K562 (cell line): ENCODE data around the gene ARHGAP31. TPM values are rescaled to one million over a fixed set of nuclear protein-coding genes. Genes with fewer than 3 reads are reported as not detected.

Source experiments
- ATAC-seq: fragments of 200-7000 bp; cut with Tn5 transposase; 3 replicates; pipeline ENCODE4 v1.9.1; 2020; ENCODE audit warnings: moderate library complexity
- BruUV-seq: library from RNA; stranded (reverse); fragments of 400-500 nt; replicated peaks from 2 replicates; lab custom pipeline; 2021; lab: Mats Ljungman, UMichigan
- CTCF ChIA-PET: fragments of 300-600 bp; formaldehyde crosslinking; extraction: SDS; loops from one replicate; lab custom pipeline; 2021; ENCODE audit warnings: low intra/inter-chr PET ratio; lab: Yijun Ruan, JAX
- POLR2A ChIA-PET: fragments of 300-600, 350-650 bp; sonication (Branson Sonifier 250); formaldehyde crosslinking; extraction: SDS; loops from one replicate; lab custom pipeline; 2021; ENCODE audit warnings: antibody characterized with exemption, inconsistent platforms; lab: Yijun Ruan, JAX
- DNase-seq, 4 experiments: peaks; one replicate each; pipeline versions ENCODE4 v3.0.0 to v3.0.0-alpha.2; 2011 to 2018; ENCODE audit warnings: low spot score in 3 of 4, mixed read lengths in 3 of 4; ENCODE audit errors: extremely low read depth in 1 of 4
- FAIRE-seq: peaks from 2 replicates; lab custom pipeline; 2011; peaks lifted over from hg19 to GRCh38; lab: Jason Lieb, UNC
- H2AFZ ChIP-seq: 2 replicates; pipeline ENCODE4 v1.6.0; 2011; ENCODE audit warnings: low read depth, low read length, control low read depth, inconsistent platforms
- H3K27ac ChIP-seq: fragments of 200-600 bp; 3 replicates; pipeline ENCODE4 v1.8.0; 2011; ENCODE audit warnings: low read depth, mild to moderate bottlenecking, control low read depth, inconsistent platforms, low read length, moderate library complexity, mixed read lengths; ENCODE audit errors: extremely low read depth
- H3K27me3 ChIP-seq, 2 experiments: fragments of 300-600 bp in 1 of 2; 2 replicates in 1 of 2; 3 replicates in 1 of 2; pipeline versions ENCODE4 v1.6.0 to v1.8.0; 2011; ENCODE audit warnings: inconsistent platforms in 2 of 2, low read length in 2 of 2, mild to moderate bottlenecking in 1 of 2, mixed read lengths in 1 of 2, moderate library complexity in 1 of 2; ENCODE audit not compliant: control insufficient read depth in 2 of 2, insufficient read depth in 2 of 2
- H3K36me3 ChIP-seq: fragments of 300-600 bp; 3 replicates; pipeline ENCODE4 v1.8.0; 2011; ENCODE audit warnings: mild to moderate bottlenecking, low read length, inconsistent platforms; ENCODE audit not compliant: control insufficient read depth, insufficient read depth
- H3K4me1 ChIP-seq, 2 experiments: fragments of 200-600 bp in 1 of 2; replicated peaks in 1 of 2; 2 replicates in 1 of 2; 3 replicates in 1 of 2; pipeline versions ENCODE4 v1.5.1 to v1.8.0; 2011; ENCODE audit warnings: inconsistent platforms in 2 of 2, low read length in 2 of 2, mild to moderate bottlenecking in 1 of 2, mixed read lengths in 1 of 2, moderate library complexity in 1 of 2; ENCODE audit not compliant: control insufficient read depth in 2 of 2, insufficient read depth in 2 of 2
- H3K4me2 ChIP-seq: 2 replicates; pipeline ENCODE4 v1.6.1; 2011; ENCODE audit warnings: low read length, control low read depth, inconsistent platforms, mixed read lengths; ENCODE audit not compliant: insufficient read depth
- H3K4me3 ChIP-seq: fragments of 200-600 bp; sonication (generic), shearing (Covaris generic); 2 replicates; pipeline ENCODE4 v1.5.1; 2016; ENCODE audit warnings: control low read depth, inconsistent platforms
- H3K79me2 ChIP-seq: fragments of 200-600 bp; 3 replicates; pipeline ENCODE4 v1.8.0; 2011; ENCODE audit warnings: low read length, inconsistent platforms; ENCODE audit not compliant: control insufficient read depth, insufficient read depth
- H3K9ac ChIP-seq, 2 experiments: 2 replicates each; pipeline versions ENCODE4 v1.6.0 to v1.6.1; 2011; ENCODE audit warnings: low read depth in 2 of 2, low read length in 2 of 2, control low read depth in 1 of 2, inconsistent platforms in 1 of 2, mild to moderate bottlenecking in 1 of 2, mixed read lengths in 1 of 2; ENCODE audit not compliant: insufficient read depth in 1 of 2
- H3K9me1 ChIP-seq: one replicate; pipeline ENCODE4 v1.6.0; 2011; ENCODE audit warnings: inconsistent platforms, mild to moderate bottlenecking, low read length, moderate library complexity; ENCODE audit not compliant: control insufficient read depth, insufficient read depth
- H3K9me3 ChIP-seq: replicated peaks from 2 replicates; pipeline ENCODE4 v1.5.1; 2011; ENCODE audit warnings: low read depth, low read length, inconsistent platforms; ENCODE audit not compliant: control insufficient read depth, insufficient read depth
- H4K20me1 ChIP-seq: replicated peaks from 2 replicates; pipeline ENCODE4 v1.6.1; 2011; ENCODE audit warnings: low read length, inconsistent platforms, mixed read lengths; ENCODE audit not compliant: control insufficient read depth, insufficient read depth
- CBFA2T3 ChIP-seq: fragments of 450-650 bp; IDR thresholded peaks from 2 replicates; pipeline ENCODE4 v1.6.1; 2017
- CTCFL ChIP-seq: IDR thresholded peaks from 2 replicates; pipeline ENCODE4 v1.6.1; 2011; ENCODE audit warnings: borderline replicate concordance, low read depth, mild to moderate bottlenecking, moderate library complexity, low read length; ENCODE audit not compliant: insufficient read depth, poor library complexity, severe bottlenecking
- EP300 ChIP-seq: IDR thresholded peaks from 2 replicates; pipeline ENCODE4 v1.6.1; 2012; ENCODE audit warnings: low read length, improper control_type of control experiment
- GABPB2 ChIP-seq: fragments of 250-450 bp; sonication (Bioruptor Pico); conservative IDR thresholded peaks from 2 replicates; pipeline ENCODE4 v1.5.1; 2021; ENCODE audit warnings: mild to moderate bottlenecking
- POU5F1 ChIP-seq: fragments of 150-350 bp; IDR thresholded peaks from 2 replicates; pipeline ENCODE4 v1.6.1; 2014; ENCODE audit warnings: borderline replicate concordance, low read length, low read depth, mild to moderate bottlenecking; ENCODE audit not compliant: partially characterized antibody
- SIX5 ChIP-seq, 2 experiments: IDR thresholded peaks; 2 replicates each; pipeline ENCODE4 v1.6.1; 2011; ENCODE audit warnings: low read length in 2 of 2, borderline replicate concordance in 1 of 2, low read depth in 1 of 2, mild to moderate bottlenecking in 1 of 2, moderate library complexity in 1 of 2; ENCODE audit not compliant: insufficient read depth in 1 of 2
- TEAD1 ChIP-seq, 2 experiments: fragments of 450-650 bp in 1 of 2; sonication (generic) in 1 of 2; formaldehyde crosslinking; IDR thresholded peaks; 2 replicates each; pipeline versions ENCODE4 v1.4.0 to v1.8.0; 2020 to 2022; ENCODE audit warnings: mild to moderate bottlenecking in 2 of 2, missing genetic modification reagents in 1 of 2
- ZBTB7A ChIP-seq: IDR thresholded peaks from 2 replicates; pipeline ENCODE4 v1.6.1; 2011; ENCODE audit warnings: low read depth, mild to moderate bottlenecking, low read length, moderate library complexity, borderline replicate concordance; ENCODE audit not compliant: control insufficient read depth
- ZNF699 ChIP-seq: fragments of 250-450 bp; sonication (Bioruptor Pico); IDR thresholded peaks from 2 replicates; pipeline ENCODE4 v1.8.0; 2021; ENCODE audit warnings: mild to moderate bottlenecking, moderate library complexity; ENCODE audit not compliant: insufficient replicate concordance
- ZNF76 ChIP-seq: fragments of 250-450 bp; sonication (Bioruptor Pico); IDR thresholded peaks from 2 replicates; pipeline ENCODE4 v1.4.0; 2020; ENCODE audit warnings: mild to moderate bottlenecking, moderate library complexity, borderline replicate concordance
- WGBS: fragments of 100-300 bp; shearing (Covaris generic); methylation state at CpG from one replicate; pipeline ENCODE4 v1.1.6; 2016; ENCODE audit warnings: low coverage, mixed read lengths; ENCODE audit not compliant: insufficient coverage; ENCODE audit errors: missing lambda C conversion rate; 5-methylcytosine and 5-hydroxymethylcytosine counted together
- in situ Hi-C: fragments of 300-500 bp; cut with MboI; formaldehyde crosslinking; loops from 4 replicates; pipeline ENCODE4 v1.15.0; 2018; ENCODE audit warnings: inconsistent platforms, mixed read lengths
- intact Hi-C: fragments of 100-400 bp; cut with micrococcal nuclease; formaldehyde crosslinking; loops from 2 replicates; pipeline ENCODE4 v1.14.2; 2022
- polyA plus RNA-seq, 8 experiments: library from polyadenylated mRNA; depleted of rRNA in 4 of 8; stranded (reverse) in 5 of 8; unstranded in 3 of 8; fragments of >200 nt; fragmentation: Nextera tagmentation in 2 of 8; fragmentation: Illumina TruSeq in 1 of 8; extraction: Ambion mirVana in 2 of 8; extraction: Trizol in 1 of 8; gene quantifications; 2 replicates each; pipeline versions ENCODE4 v1.2.1 to v1.2.3, GENCODE V29; 2011 to 2014; ENCODE audit warnings: inconsistent platforms in 1 of 8, missing spikeins in 1 of 8
- total RNA-seq, 7 experiments: library from RNA; depleted of rRNA in 6 of 7; stranded (reverse); fragments of >200 nt in 6 of 7; fragmentation: Illumina TruSeq in 2 of 7; extraction: Trizol in 2 of 7; gene quantifications; 2 replicates each; pipeline versions ENCODE4 v1.2.1 to v1.2.3, GENCODE V29; 2011 to 2021; ENCODE audit warnings: low replicate concordance in 1 of 7
- TF ChIP-seq, protein P1 (sequence below): fragments of 250-450 bp; sonication (Bioruptor Pico); IDR thresholded peaks from 2 replicates; pipeline ENCODE4 v1.8.0; 2021; ENCODE audit warnings: moderate library complexity, mild to moderate bottlenecking, inconsistent platforms
- TF ChIP-seq, protein P2 (sequence below), 2 experiments: IDR thresholded peaks in 1 of 2; conservative IDR thresholded peaks in 1 of 2; 2 replicates each; pipeline ENCODE4 v1.6.1; 2016; ENCODE audit warnings: low read depth in 2 of 2, mild to moderate bottlenecking in 1 of 2, missing compliant biosample characterization in 1 of 2, missing genetic modification characterization in 1 of 2, moderate library complexity in 1 of 2

The ARHGAP31 gene
- total and polyA plus RNA-seq, 9 of the 15 experiments (the other 6 are each of a cell fraction or from before 2014, with no cell fraction given): under 0.01 to 0.13 (median 0.06) TPM; not detected in 5

GRCh38 chr3:119360736-119361462, 66.7 kb downstream of the ARHGAP31 start (continued):
- TF ChIP-seq TEAD1 (CRISPR knock-in tag; IDR thresholded peaks at IDR 0.05) (no peak), SIX5 (IDR thresholded peaks at IDR 0.05; ENCODE audit: borderline replicate concordance in 1 of 2, insufficient read depth in 1 of 2, low read depth in 1 of 2, low read length in 2 of 2) (no peak)

DNA sequence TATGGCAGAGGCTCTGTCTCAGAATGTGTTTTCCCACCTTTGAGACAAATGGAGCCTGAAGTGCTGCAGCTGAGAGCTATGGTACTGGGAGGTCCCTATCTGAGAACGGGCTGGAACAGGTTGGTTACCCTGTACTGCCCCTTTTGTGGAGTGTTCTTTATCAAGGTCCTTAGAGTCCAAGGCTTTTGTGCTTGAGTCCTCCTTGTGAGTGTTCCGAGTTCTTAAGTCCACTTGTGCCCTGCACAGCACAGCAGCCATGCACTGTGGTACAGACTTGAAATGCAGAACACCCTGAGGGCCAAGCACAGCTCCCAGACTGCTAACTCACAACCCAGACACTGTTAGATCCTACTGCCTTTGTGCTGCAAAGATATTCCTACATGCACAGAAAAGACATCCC, 67.8 kb downstream of the ARHGAP31 start:
- H3K9me3 ChIP-seq: no peaks in the 10 kb centered on the region
- no peaks in the 10 kb centered on the region for H3K9me1 ChIP-seq
- in situ Hi-C loops: no loop called here
- ATAC-seq (no peak), DNase-seq (no peak), FAIRE-seq (no peak)
- no peaks in the 10 kb centered on the region for H3K79me2 ChIP-seq
- no peak overlapping the region for H3K4me3 ChIP-seq
- no peaks in the 10 kb centered on the region; a peak in 2 of 5 replicates for H3K4me1 ChIP-seq
- WGBS: 0% methylated on average over 2 of the region's 2 CpGs
- no peaks in the 10 kb centered on the region for H4K20me1 ChIP-seq
- H3K36me3 ChIP-seq: no peaks in the 10 kb centered on the region
- no peak overlapping the region for H3K9ac ChIP-seq
- no peak overlapping the region for H2AFZ ChIP-seq
- ChIA-PET POLR2A (no interaction called here), CTCF (no interaction called here)
- BruUV-seq: no TSS peak
- H3K4me2 ChIP-seq: no peak overlapping the region
- H3K27me3 ChIP-seq: peaks cover 0 to 13% of the 10 kb centered on the region in 2 experiments; a peak in 1 of 5 replicates
- no peak overlapping the region for H3K27ac ChIP-seq
- intact Hi-C loops: no loop called here
- TF ChIP-seq, protein P1, sequence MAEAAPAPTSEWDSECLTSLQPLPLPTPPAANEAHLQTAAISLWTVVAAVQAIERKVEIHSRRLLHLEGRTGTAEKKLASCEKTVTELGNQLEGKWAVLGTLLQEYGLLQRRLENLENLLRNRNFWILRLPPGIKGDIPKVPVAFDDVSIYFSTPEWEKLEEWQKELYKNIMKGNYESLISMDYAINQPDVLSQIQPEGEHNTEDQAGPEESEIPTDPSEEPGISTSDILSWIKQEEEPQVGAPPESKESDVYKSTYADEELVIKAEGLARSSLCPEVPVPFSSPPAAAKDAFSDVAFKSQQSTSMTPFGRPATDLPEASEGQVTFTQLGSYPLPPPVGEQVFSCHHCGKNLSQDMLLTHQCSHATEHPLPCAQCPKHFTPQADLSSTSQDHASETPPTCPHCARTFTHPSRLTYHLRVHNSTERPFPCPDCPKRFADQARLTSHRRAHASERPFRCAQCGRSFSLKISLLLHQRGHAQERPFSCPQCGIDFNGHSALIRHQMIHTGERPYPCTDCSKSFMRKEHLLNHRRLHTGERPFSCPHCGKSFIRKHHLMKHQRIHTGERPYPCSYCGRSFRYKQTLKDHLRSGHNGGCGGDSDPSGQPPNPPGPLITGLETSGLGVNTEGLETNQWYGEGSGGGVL (CRISPR knock-in tag): no peak
- no peak for TF ChIP-seq ZBTB7A
- no peak for TF ChIP-seq ZNF699 (CRISPR knock-in tag)
- no peak for TF ChIP-seq GABPB2
- no peak for TF ChIP-seq CBFA2T3
- TF ChIP-seq CTCFL: no peak
- TF ChIP-seq, protein P2, sequence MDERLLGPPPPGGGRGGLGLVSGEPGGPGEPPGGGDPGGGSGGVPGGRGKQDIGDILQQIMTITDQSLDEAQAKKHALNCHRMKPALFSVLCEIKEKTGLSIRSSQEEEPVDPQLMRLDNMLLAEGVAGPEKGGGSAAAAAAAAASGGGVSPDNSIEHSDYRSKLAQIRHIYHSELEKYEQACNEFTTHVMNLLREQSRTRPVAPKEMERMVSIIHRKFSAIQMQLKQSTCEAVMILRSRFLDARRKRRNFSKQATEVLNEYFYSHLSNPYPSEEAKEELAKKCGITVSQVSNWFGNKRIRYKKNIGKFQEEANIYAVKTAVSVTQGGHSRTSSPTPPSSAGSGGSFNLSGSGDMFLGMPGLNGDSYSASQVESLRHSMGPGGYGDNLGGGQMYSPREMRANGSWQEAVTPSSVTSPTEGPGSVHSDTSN (CRISPR knock-in tag; IDR thresholded peaks at IDR 0.05; ENCODE audit: low read depth): no peak
- TF ChIP-seq, protein P2 (tag; conservative IDR thresholded peaks at IDR 0.05; ENCODE audit: low read depth): no peak
- TF ChIP-seq POU5F1: no peak
- TF ChIP-seq EP300: no peak
- no peak for TF ChIP-seq ZNF76 (CRISPR knock-in tag)
